Testis (tissue), 2 donors: ENCODE data around the gene MYADM.
"Not testable (repeated sequence)": the region's sequence is repeated elsewhere in the genome, so short reads cannot be mapped to it uniquely, and the experiment has no call there.

Experiments
- POLR2A ChIP-seq: fragments of 450-650 bp; IDR thresholded peaks from one replicate; pipeline ENCODE4 v1.6.1; 2017; ENCODE audit warnings: antibody characterized with exemption, mild to moderate bottlenecking, moderate library complexity
- TF ChIP-seq, protein P1 (sequence below), 3 experiments: fragments of 450-650 bp in 2 of 3; fragments of 200-600 bp in 1 of 3; sonication (generic) in 1 of 3; IDR thresholded peaks; one replicate each; pipeline ENCODE4 v1.5.1; 2016 to 2019; ENCODE audit warnings: antibody characterized with exemption in 3 of 3, mild to moderate bottlenecking in 2 of 3, moderate library complexity in 1 of 3

DNA sequence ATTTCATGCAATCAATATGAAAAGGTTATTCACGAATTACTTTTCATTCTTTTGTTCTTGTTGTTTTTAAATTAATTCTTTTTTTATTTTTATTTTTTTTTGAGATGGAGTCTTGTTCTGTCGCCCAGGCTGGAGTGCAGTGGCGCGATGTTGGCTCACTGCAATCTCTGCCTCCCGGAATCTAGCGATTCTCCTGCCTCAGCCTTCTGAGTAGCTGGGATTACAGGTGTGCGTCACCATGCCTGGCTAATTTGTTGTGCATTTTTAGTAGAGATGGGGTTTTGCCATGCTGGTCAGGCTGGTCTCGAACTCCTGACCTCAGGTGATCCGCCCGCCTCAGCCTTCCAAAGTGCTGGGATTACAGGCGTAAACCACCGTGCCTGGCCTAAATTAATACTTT lies 27.4 kb upstream of the MYADM start:
- TF ChIP-seq, protein P1, sequence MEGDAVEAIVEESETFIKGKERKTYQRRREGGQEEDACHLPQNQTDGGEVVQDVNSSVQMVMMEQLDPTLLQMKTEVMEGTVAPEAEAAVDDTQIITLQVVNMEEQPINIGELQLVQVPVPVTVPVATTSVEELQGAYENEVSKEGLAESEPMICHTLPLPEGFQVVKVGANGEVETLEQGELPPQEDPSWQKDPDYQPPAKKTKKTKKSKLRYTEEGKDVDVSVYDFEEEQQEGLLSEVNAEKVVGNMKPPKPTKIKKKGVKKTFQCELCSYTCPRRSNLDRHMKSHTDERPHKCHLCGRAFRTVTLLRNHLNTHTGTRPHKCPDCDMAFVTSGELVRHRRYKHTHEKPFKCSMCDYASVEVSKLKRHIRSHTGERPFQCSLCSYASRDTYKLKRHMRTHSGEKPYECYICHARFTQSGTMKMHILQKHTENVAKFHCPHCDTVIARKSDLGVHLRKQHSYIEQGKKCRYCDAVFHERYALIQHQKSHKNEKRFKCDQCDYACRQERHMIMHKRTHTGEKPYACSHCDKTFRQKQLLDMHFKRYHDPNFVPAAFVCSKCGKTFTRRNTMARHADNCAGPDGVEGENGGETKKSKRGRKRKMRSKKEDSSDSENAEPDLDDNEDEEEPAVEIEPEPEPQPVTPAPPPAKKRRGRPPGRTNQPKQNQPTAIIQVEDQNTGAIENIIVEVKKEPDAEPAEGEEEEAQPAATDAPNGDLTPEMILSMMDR (IDR thresholded peaks at IDR 0.05), result not testable (repeated sequence)
- not testable (repeated sequence) for TF ChIP-seq POLR2A
